ENCODE measurements around the gene SHTN1.

SHTN1 gene

GRCh38 chr10:116912162-116912561, 92.8 kb downstream of the SHTN1 start:
- DNase-seq, result no peak

GRCh38 chr10:116910910-116911309, 94.1 kb downstream of the SHTN1 start:
- DNase-seq, result no peak

GRCh38 chr10:116909307-116909706, 95.7 kb downstream of the SHTN1 start:
- DNase-seq, result no peak

- DNase-seq, result no peak
Measured at GRCh38 chr10:116907245-116907987, 97.6 kb downstream of the SHTN1 start.

DNA sequence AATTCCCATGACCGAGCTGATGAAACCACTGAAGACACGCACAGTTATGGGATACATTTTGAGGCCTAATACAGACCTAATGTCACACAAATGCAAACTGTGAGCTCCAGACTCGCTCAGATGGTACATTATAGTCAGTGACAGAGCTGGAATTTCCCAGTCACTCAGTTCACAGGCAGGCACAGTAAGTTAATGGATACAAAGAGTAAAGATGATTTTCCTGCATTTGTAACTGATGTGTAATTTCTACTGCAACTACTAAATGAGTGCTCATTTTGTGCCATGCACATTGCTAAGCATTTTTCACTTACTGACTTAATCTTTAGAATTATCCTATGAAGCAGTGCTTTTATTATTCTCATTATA, 99.2 kb downstream of the SHTN1 start:
- no peak for DNase-seq

DNA sequence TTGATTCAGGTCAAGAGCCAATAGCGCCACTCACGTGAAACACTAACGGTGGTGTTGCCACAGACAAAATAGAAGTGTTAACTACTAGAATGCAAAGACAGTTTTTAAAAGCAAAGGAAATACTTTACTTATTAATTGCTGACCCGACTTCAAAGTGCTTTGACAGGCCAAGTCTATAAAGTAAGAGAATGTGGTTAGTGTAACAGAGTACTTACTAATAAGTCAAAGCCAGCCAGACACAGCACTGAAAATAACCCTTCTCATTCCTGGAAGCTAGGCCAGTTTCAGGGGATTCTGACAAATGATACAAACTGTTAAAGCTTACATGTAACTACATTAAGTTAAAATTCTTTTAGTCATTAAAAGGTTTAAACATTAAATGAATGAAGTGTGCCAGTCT, 105.4 kb downstream of the SHTN1 start:
- no peak for DNase-seq

GRCh38 chr10:116893686-116894037, 111.3 kb downstream of the SHTN1 start:
- DNase-seq, result no peak

GRCh38 chr10:116892907-116893685, 111.9 kb downstream of the SHTN1 start:
- no peak for DNase-seq

DNA sequence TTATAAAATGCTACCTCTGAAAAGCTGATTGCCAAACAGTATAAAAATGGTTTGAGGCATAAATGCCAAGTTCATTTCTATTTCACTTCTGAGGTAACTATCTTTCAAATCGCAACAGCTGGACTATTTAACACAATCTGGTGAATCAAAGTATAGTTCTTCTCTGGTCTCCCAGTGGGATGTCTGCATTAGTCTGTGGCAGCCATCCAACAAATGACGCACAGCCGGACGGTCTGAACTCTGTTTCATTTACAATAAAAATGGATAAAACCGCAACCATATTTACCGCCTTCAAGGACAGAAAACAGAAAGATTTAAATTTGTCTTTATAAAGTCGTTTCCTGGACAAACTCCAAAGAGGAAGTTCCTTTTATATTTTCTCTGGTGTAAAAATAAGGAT, 113.8 kb downstream of the SHTN1 start:
- no peak for DNase-seq

DNA sequence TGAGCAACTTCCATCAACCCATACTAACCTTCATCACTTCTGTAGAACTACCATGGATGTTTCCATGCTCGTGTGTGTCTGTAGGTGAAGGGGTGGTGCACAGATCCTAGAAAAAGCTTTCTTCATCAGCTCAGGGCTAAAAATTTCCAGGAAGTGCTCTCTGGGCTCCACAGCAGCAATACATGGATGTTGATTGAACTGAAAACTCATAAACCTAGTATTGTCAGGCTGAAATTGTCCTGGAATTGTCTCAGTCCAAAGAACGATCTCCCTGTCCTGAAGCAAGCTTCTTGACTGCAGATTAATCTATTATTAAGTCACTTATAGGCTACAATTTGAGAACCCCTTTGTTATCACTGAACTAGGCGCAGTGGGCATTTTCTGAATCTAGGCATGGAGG, 115.9 kb downstream of the SHTN1 start:
- DNase-seq, result no peak

- no peak for DNase-seq
Measured at GRCh38 chr10:116888380-116889055, 116.5 kb downstream of the SHTN1 start.

DNA sequence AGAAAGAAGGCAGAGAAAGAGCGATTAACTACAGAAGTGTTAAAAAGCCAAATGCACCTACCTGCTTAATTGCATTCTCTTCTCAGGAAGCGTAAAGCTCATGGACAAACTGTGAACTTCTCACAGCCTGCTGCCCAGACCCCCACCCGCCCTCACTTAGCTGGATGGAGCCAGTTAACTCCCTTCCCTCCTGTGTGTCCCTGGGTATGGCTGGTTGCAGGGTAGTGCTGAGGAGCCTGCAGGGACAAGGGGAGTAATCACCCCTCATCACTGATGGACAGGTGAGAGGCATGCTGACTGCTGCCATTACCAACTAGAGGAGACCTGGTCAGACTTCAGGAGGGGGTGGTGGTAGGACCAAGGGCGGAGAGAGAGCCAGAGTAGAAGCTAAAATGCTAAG, 118.2 kb downstream of the SHTN1 start:
- DNase-seq, result no peak

- no peak for DNase-seq
Measured at GRCh38 chr10:116882639-116883038, 122.3 kb downstream of the SHTN1 start.

DNA sequence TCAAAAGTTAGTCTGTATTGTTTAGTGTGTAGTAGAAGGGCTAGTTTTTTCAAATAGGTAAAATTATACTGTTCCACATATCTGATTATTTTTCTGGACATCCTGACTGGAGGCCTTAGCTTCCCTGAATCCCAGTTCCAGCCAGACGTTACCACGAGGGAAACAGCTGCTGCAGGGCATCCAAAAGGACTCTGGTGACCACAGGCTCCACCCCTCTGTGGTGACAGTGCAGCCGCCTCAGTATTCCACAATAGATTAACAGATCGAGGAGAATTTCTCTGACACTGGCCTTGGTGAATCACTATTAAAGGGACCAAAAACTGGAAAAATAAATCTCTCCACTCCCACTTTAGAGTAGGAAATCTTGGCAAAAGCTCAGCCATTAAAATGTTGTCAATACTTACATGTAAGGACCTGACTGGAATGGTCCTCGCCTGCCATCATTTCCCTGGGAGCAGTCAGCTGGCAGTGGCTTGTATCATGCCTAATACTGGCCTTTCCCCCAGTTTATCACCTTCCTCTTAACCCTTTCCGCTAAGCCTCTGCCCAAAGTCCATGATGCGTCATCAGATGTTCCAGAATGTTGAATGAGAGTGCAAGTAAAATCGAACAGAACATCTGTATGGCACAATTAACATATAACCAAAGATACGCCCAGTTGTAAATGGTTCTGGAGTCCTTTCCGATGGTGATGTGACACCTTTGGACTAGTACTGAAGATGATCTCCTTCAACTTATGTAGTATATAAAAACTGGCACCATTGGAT, 124.1 kb downstream of the SHTN1 start:
- no peak for DNase-seq

GRCh38 chr10:116879817-116880216, 125.2 kb downstream of the SHTN1 start:
- DNase-seq, result no peak

GRCh38 chr10:116878123-116878522, 126.9 kb downstream of the SHTN1 start:
- no peak for DNase-seq

- DNase-seq, result no peak
Measured at GRCh38 chr10:116877391-116877790, 127.6 kb downstream of the SHTN1 start.

GRCh38 chr10:116875897-116876296, 129.1 kb downstream of the SHTN1 start:
- DNase-seq, result no peak

DNA sequence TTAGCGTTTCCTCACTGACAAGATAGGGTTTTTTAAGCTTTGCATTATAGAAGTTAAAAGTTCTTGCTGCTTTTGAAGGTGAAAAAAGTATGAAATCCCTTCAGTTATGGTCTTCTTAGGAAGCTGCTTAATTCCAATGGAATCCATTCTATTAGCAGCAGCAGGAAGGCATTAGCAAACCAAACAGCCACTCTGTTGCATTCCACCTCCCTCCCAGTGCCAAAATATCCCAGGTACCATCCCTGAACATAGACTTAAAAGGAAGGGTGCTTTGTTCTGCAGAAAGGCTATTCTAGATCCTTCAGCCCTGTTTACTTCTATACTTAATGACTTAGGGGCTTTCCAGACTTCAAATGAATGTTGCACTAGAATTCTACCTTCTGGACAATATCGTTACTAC, 131.9 kb downstream of the SHTN1 start:
- no peak for DNase-seq

GRCh38 chr10:116870949-116871348, 134.0 kb downstream of the SHTN1 start:
- DNase-seq, result no peak

DNA sequence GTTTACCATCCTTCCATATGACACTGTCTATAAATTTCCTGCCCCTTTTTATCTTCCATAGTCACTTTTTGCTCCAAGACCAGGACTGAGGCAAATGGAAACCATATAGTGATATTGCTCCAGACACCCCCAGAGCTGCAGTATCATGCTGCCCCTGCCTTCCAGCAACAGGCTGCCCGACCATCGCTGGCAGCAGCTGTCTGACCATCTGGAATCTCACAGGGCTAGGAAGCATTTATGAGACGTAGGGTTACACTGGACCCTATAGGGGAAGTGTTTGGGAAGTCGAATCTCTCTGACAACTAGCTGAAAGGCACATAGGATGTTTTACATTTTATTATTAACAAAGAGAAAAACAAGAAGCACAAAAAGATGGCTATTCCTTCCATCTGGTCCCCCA, 136.3 kb downstream of the SHTN1 start:
- DNase-seq, result no peak

DNA sequence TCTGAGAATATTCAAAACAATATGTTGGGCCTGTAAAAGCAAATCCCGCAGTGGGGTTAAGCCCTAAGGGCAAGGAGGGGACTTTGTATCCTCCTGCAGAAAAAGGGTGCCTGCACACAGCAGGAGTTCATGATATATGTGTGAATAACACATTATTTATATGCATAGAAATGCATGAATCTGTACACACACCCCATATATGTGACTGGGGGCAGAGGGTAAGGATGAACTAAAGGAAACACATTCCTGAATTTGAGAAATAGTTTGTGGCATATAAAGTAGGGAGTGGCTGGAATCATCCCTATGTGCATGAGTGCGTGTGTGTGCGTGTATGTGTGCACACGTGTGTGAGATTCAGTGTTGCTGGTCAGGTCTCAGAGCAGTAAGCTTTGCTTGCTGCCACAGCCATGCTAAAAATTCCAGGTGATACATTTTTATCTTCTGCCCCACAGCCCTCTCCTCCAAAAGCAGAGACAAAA, 136.8 kb downstream of the SHTN1 start:
- no peak for DNase-seq

DNA sequence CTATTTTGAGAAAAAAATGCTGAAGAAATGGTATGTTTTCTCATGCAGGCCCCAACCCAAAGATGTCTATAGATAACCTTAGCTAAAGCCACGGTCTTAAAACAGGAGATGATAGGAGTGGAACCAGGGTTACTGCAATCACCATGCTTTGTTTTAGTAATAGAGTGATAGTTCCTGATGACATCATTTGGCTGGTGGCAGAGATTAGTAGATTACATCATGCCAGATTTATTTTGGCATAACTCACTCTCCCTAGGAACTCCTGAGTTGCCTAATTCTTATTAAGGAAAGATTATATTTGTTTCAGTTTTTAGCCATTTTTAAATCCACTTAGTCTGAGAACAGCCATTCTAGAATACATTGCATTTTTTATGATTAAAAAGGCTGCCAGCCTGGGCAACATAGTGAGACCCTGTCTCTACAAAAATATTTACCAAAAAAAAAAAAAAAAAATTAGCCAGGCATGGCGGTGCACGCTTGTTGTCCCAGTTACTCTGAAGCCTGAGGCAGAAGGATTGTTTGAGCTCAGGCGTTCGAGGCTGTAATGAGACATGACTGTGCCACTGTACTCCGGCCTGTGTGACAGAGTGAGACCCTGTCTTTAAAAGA, 137.9 kb downstream of the SHTN1 start:
- DNase-seq, result no peak

All from CD4-positive, alpha-beta T cell treated with Interleukin-10 for 1 hour (primary cell).